Measurements from ENCODE around the gene RANBP9. TPM values are rescaled to one million over a fixed set of nuclear protein-coding genes. Genes with fewer than 3 reads are reported as not detected.
A peak's percentile ranks its signal among the peaks of the same experiment; 100 is the strongest.

RANBP9 gene
- total and polyA plus RNA-seq, 11 donors, result 9.3 to 43.7 (median 32.3) TPM

GRCh38 chr6:13695252-13695651 lies 16.4 kb downstream of the RANBP9 start:
- no peak overlapping the region for H3K4me3 ChIP-seq
- intact Hi-C loops (cut with DNase I), result loop anchor here in 1 of 10 donors (10.0 kb wide), 1 partner anchor 50 kb away; no protein-coding TSS in a partner anchor
- no peak for DNase-seq
- 58 to 70% (median 62%) methylated on average over 1 of the region's 1 CpG for WGBS, 4 donors
- ATAC-seq, result no peak
- H3K4me1 ChIP-seq, result peaks cover 0 to 64% (median 30%) of the 10 kb centered on the region in 12 donors
- no peak for TF ChIP-seq POLR2A (IDR thresholded peaks at IDR 0.05)
- no peak for TF ChIP-seq CTCF (IDR thresholded peaks at IDR 0.05)
- no peaks in the 10 kb centered on the region for H3K27me3 ChIP-seq
- no peaks in the 10 kb centered on the region for H3K9me3 ChIP-seq
- H3K27ac ChIP-seq, result peak overlapping the region in 1 of 12 donors; percentile 34
- peaks cover 0 to 13% (median 0%) of the 10 kb centered on the region in 9 donors for H3K36me3 ChIP-seq

- peak overlapping the region in 1 of 12 donors; percentile 34 for H3K27ac ChIP-seq
- 54 to 71% (median 55%) methylated on average over 4 of the region's 4 CpGs for WGBS, 4 donors
- H3K4me1 ChIP-seq, result peaks cover 0 to 67% (median 37%) of the 10 kb centered on the region in 12 donors
- H3K27me3 ChIP-seq, result no peaks in the 10 kb centered on the region
- no peak overlapping the region for H3K4me3 ChIP-seq
- intact Hi-C loops (cut with DNase I), result loop anchor here in 1 of 10 donors (10.0 kb wide), 1 partner anchor 50 kb away; no protein-coding TSS in a partner anchor
- peaks cover 0 to 13% (median 0%) of the 10 kb centered on the region in 9 donors for H3K36me3 ChIP-seq
- TF ChIP-seq CTCF (IDR thresholded peaks at IDR 0.05) (no peak), POLR2A (IDR thresholded peaks at IDR 0.05) (no peak)
- no peak for DNase-seq
- ATAC-seq, result peak in 1 of 4 donors; percentile 46
- no peaks in the 10 kb centered on the region for H3K9me3 ChIP-seq
These were observed 17.1 kb downstream of the RANBP9 start for GRCh38 chr6:13694562-13694961.

GRCh38 chr6:13689511-13690256 lies 22.0 kb downstream of the RANBP9 start:
- no peaks in the 10 kb centered on the region for H3K9me3 ChIP-seq
- intact Hi-C loops (cut with DNase I), result loop anchor here in 1 of 10 donors (10.0 kb wide), 1 partner anchor 45 kb away; no protein-coding TSS in a partner anchor
- DNase-seq (no peak), ATAC-seq (no peak)
- 96 to 99% (median 97%) methylated on average over 5 of the region's 5 CpGs for WGBS, 4 donors
- TF ChIP-seq CTCF (IDR thresholded peaks at IDR 0.05), result no peak
- TF ChIP-seq POLR2A (IDR thresholded peaks at IDR 0.05), result no peak
- no peak overlapping the region for H3K27ac ChIP-seq
- H3K27me3 ChIP-seq, result no peaks in the 10 kb centered on the region
- peaks cover 0 to 3% (median 0%) of the 10 kb centered on the region in 9 donors for H3K36me3 ChIP-seq
- peaks cover 0 to 52% (median 22%) of the 10 kb centered on the region in 12 donors for H3K4me1 ChIP-seq
- no peak overlapping the region for H3K4me3 ChIP-seq

- Histone ChIP-seq H3K27me3 (no peaks in the 10 kb centered on the region), H3K4me1 (peaks cover 0 to 43% (median 17%) of the 10 kb centered on the region in 12 donors), H3K4me3 (no peak overlapping the region), H3K27ac (no peak overlapping the region), H3K36me3 (no peaks in the 10 kb centered on the region), H3K9me3 (no peaks in the 10 kb centered on the region)
- intact Hi-C loops (cut with DNase I), result no loop called here
- DNase-seq (no peak), ATAC-seq (peak in 1 of 4 donors; percentile 22)
- TF ChIP-seq POLR2A (IDR thresholded peaks at IDR 0.05) (no peak), CTCF (IDR thresholded peaks at IDR 0.05) (no peak)
- WGBS, 4 donors, result 96 to 98% (median 97%) methylated on average over 5 of the region's 5 CpGs
These were observed 22.9 kb downstream of the RANBP9 start for GRCh38 chr6:13688692-13689196.
